ENCODE measurements around the gene EPS8L3. TPM values are rescaled to one million over a fixed set of nuclear protein-coding genes. Genes with fewer than 3 reads are reported as not detected.
"Not testable (repeated sequence)": the region's sequence is repeated elsewhere in the genome, so short reads cannot be mapped to it uniquely, and the experiment has no call there.

Gene EPS8L3
- total RNA-seq, 2 donors from 2014 or later: 4.2 TPM; not detected in 1

DNA sequence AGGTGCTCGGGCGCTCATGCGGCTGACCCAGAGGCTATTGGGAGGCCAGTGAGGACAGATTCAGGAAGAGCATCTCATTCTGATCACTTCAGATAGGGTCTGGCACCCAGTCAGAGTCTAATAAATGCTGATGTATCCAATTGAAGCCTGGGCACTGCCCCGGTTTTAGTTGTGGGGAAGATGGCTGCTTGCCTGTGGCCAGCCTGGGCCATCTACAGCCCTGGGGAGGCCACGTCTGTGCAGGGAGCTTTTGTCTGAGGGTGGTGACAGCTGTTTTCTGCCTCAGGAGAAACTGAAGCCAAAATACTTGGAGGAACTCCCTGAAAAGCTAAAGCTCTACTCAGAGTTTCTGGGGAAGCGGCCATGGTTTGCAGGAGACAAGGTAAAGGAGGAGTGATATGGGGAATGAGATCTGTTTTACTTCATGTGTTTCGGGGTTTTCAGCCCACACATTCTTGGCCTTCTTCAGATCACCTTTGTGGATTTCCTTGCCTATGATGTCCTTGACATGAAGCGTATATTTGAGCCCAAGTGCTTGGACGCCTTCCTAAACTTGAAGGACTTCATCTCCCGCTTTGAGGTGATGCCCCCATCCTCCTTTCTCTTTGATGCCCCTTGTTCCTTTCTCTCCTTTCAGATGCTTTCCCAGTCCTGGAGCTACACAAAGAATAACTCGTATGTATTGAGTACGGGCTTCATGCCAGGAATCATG lies 48.9 kb downstream of the EPS8L3 start:
- H3K9me3 ChIP-seq: no peaks in the 10 kb centered on the region
- no peaks in the 10 kb centered on the region for H3K27me3 ChIP-seq
- H3K36me3 ChIP-seq (replicated peaks in 1 of 2; ENCODE audit: insufficient read depth in 1 of 2, low read depth in 2 of 2): no peaks in the 10 kb centered on the region
- 75 to 87% methylated on average over 12 of the region's 12 CpGs for WGBS, 2 donors
- intact Hi-C loops (cut with DNase I): loop anchor here (5.0 kb wide), 1 partner anchor 57 kb away; no protein-coding TSS in a partner anchor
- no peak overlapping the region for H3K27ac ChIP-seq
- H3K4me1 ChIP-seq: no peaks in the 10 kb centered on the region
- ATAC-seq (no peak), DNase-seq (no peak)
- TF ChIP-seq, protein P1, sequence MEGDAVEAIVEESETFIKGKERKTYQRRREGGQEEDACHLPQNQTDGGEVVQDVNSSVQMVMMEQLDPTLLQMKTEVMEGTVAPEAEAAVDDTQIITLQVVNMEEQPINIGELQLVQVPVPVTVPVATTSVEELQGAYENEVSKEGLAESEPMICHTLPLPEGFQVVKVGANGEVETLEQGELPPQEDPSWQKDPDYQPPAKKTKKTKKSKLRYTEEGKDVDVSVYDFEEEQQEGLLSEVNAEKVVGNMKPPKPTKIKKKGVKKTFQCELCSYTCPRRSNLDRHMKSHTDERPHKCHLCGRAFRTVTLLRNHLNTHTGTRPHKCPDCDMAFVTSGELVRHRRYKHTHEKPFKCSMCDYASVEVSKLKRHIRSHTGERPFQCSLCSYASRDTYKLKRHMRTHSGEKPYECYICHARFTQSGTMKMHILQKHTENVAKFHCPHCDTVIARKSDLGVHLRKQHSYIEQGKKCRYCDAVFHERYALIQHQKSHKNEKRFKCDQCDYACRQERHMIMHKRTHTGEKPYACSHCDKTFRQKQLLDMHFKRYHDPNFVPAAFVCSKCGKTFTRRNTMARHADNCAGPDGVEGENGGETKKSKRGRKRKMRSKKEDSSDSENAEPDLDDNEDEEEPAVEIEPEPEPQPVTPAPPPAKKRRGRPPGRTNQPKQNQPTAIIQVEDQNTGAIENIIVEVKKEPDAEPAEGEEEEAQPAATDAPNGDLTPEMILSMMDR (IDR thresholded peaks at IDR 0.05): no peak
- TF ChIP-seq POLR2A (IDR thresholded peaks at IDR 0.05): no peak
- no peak overlapping the region for H3K4me3 ChIP-seq

DNA sequence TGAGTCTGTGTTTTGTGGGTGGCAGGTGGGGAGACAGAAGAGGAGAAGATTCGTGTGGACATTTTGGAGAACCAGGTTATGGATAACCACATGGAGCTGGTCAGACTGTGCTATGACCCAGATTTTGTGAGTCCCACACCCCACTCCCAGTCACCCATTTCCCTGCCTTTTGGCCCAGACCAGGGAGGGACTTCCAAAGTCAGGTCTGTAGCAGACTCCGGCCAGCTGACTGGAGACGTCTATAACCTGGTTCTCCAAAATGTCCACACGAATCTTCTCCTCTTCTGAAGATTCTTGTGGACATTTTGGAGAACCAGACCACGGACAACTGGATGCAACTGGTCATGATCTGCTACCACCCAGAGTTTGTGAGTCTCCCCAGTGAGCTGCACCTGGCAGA lies 50.1 kb downstream of the EPS8L3 start:
- no peak for DNase-seq
- intact Hi-C loops (cut with DNase I): no loop called here
- 61 to 86% methylated on average over 5 of the region's 5 CpGs for WGBS, 2 donors
- Histone ChIP-seq H3K36me3 (replicated peaks in 1 of 2; ENCODE audit: insufficient read depth in 1 of 2, low read depth in 2 of 2) (no peaks in the 10 kb centered on the region), H3K4me3 (no peak overlapping the region), H3K27me3 (no peaks in the 10 kb centered on the region), H3K27ac (no peak overlapping the region), H3K4me1 (no peaks in the 10 kb centered on the region), H3K9me3 (peaks cover 0 to 3% (median 0%) of the 10 kb centered on the region in 3 donors)
- TF ChIP-seq, protein P1 (IDR thresholded peaks at IDR 0.05): no peak
- TF ChIP-seq POLR2A (IDR thresholded peaks at IDR 0.05): no peak
- ATAC-seq: no peak

DNA sequence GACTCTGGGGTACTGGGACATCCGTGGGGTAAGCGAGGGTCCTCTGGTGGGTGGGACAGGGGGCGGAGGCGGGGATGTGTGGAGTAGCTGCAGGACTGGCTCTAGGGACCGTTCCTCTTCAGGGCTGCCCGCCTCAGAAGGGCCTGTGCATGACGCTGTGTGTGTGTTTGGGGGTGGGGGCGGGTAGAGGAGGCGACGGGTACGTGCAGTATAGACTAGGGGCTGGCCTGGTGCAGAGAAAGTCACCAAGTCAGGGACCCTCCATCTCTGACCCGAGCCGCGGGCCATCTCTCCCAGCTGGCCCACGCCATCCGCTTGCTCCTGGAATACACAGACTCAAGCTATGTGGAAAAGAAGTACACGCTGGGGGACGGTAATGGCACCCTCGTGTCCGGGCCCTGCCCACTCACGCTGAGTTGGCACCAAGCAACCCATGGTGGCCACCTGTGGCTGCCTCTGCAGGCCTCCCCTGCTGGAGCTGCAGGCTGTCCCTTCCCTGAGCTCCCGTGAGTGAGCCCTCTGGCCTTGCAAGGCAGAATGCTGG lies 51.3 kb downstream of the EPS8L3 start:
- no peak overlapping the region for H3K27ac ChIP-seq
- ATAC-seq: no peak

DNA sequence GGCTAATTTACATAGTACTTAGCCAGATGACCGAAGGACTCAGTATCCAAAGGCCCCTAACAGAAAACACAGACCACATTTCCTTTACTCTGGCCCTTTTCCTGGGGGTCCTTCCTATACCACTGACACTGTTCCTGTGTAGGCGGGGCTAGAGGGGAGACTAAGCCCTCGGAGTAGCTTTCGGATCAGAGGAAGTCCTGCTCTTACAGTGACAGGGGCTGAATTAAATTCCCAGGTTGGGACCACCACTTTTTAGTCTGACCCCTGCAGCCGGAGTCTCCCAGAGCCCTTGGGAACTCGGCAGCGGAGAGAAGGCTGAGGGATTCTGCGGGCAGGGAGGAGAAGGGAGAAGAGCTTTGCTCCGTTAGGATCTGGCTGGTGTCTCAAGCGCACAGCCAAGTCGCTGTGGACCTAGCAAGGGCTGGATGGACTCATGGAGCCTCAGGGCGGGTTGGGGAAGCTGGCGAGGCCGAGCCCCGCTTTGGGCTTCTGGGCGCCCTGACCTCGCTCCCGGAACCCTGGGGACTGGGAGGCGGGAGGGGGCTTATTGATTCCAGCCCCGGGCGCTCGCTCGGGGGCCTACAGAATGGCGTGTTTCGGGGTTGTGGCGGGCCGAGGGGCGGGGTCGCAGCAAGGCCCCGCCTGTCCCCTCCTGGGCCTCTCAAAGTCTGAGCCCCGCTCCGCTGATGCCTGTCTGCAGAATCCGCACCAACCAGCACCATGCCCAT lies 52.0 kb downstream of the EPS8L3 start, which contains the start of gene GSTM5:
GSTM5 (plus strand) TSS at position 659 of the 728 bp plus-strand sequence; CDS start at position 721, 62 bp downstream.
- DNase-seq; H3K27ac ChIP-seq; ATAC-seq; intact Hi-C loops (cut with DNase I); H3K4me3 ChIP-seq; H3K27me3 ChIP-seq; H3K9me3 ChIP-seq; H3K4me1 ChIP-seq; H3K36me3 ChIP-seq (replicated peaks in 1 of 2; ENCODE audit: insufficient read depth in 1 of 2, low read depth in 2 of 2): not testable (repeated sequence)
- WGBS, 2 donors: 48 to 52% methylated on average over 22 to 30 of the region's 33 CpGs

More for the DNA sequence above, 51.3 kb downstream of the EPS8L3 start:
- intact Hi-C loops (cut with DNase I): no loop called here
- WGBS, 2 donors: 57 to 82% methylated on average over 18 to 22 of the region's 22 CpGs
- Histone ChIP-seq H3K4me3 (no peak overlapping the region), H3K4me1 (no peaks in the 10 kb centered on the region), H3K9me3 (peaks cover 0 to 4% (median 0%) of the 10 kb centered on the region in 3 donors), H3K27me3 (no peaks in the 10 kb centered on the region), H3K36me3 (replicated peaks in 1 of 2; ENCODE audit: insufficient read depth in 1 of 2, low read depth in 2 of 2) (no peaks in the 10 kb centered on the region)
- no peak for DNase-seq
- TF ChIP-seq POLR2A (IDR thresholded peaks at IDR 0.05): no peak
- TF ChIP-seq, protein P1 (IDR thresholded peaks at IDR 0.05): no peak

DNA sequence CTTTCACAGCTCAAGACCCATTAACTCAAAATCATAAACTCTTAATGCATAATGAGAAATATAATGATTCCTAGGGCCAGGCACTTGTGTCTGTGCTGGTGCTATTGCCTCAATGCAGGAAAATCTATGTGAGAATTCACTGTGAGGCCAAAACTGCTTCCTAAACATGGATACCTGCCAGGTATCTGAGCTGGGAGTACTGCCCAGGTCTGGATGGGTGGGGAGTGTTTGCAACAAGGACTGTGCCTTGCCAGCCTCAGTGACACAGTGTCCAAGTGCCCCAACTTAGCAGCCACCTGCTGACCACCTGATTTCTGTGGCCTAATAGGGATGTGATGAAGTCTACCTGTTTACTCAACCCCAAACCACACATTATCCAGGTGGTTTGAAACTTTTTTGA lies 53.9 kb downstream of the EPS8L3 start:
- H3K27me3 ChIP-seq; ATAC-seq; H3K4me3 ChIP-seq; H3K9me3 ChIP-seq; intact Hi-C loops (cut with DNase I); H3K36me3 ChIP-seq (replicated peaks in 1 of 2; ENCODE audit: insufficient read depth in 1 of 2, low read depth in 2 of 2); DNase-seq; H3K27ac ChIP-seq; H3K4me1 ChIP-seq: not testable (repeated sequence)

DNA sequence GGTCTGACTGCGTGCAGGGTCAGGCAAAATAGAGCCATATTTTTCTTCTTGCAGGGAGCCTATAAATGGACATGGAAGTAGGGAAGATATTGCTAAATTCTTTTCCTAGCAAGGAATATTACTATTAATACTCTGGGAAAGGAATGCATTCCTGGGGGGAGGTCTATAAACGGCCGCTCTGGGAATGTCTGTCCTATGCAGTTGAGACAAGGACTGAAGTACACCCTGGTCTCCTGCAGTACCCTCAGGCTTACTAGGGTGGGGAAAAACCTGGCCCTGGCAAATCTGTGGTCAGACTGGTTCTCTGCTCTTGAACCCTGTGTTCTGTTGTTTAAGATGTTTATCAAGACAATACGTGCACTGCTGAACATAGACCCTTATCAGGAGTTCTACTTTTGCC lies 54.8 kb downstream of the EPS8L3 start:
- ATAC-seq; H3K4me3 ChIP-seq; DNase-seq; H3K27ac ChIP-seq; H3K36me3 ChIP-seq (replicated peaks in 1 of 2; ENCODE audit: insufficient read depth in 1 of 2, low read depth in 2 of 2); intact Hi-C loops (cut with DNase I); H3K9me3 ChIP-seq; H3K4me1 ChIP-seq; H3K27me3 ChIP-seq: not testable (repeated sequence)
- WGBS, 2 donors: 64 to 81% methylated on average over 4 of the region's 4 CpGs
